ENCODE measurements around the gene PLCB4.

GRCh38 chr20:9515741-9516233 is 446.9 kb downstream of the PLCB4 start:
- TF ChIP-seq CTCF (IDR thresholded peaks at IDR 0.05) (no peak), SOX15 (CRISPR knock-in tag; IDR thresholded peaks at IDR 0.05) (no peak), RELA (CRISPR knock-in tag; IDR thresholded peaks at IDR 0.05; ENCODE audit: borderline replicate concordance) (no peak), MYBL2 (CRISPR knock-in tag; IDR thresholded peaks at IDR 0.05) (no peak), NFYB (CRISPR knock-in tag; conservative IDR thresholded peaks at IDR 0.05; ENCODE audit: low read depth) (no peak), ZNF121 (CRISPR knock-in tag; IDR thresholded peaks at IDR 0.05) (no peak), CREB1 (CRISPR knock-in tag; IDR thresholded peaks at IDR 0.05) (no peak)

All from WTC11 (cell line).